GM15510 (cell line): Measurements from ENCODE around the gene TMEM106C.

ENCODE experiments used
- POLR2A ChIP-seq: IDR thresholded peaks from 3 replicates; pipeline ENCODE4 v1.6.1; 2011; ENCODE audit warnings: borderline replicate concordance; ENCODE audit not compliant: insufficient read length; ENCODE audit errors: extremely low read depth

Gene TMEM106C

GRCh38 chr12:47991106-47992061 lies 28.0 kb downstream of the TMEM106C start:
- no peak for TF ChIP-seq POLR2A

GRCh38 chr12:47992776-47993175 lies 29.4 kb downstream of the TMEM106C start:
- TF ChIP-seq POLR2A = no peak

- no peak for TF ChIP-seq POLR2A
Observed at GRCh38 chr12:47993491-47993890, 30.1 kb downstream of the TMEM106C start.

GRCh38 chr12:47995981-47996401 lies 32.6 kb downstream of the TMEM106C start:
- TF ChIP-seq POLR2A = no peak

- TF ChIP-seq POLR2A = no peak
Observed at GRCh38 chr12:47997321-47997720, 33.9 kb downstream of the TMEM106C start.

GRCh38 chr12:47999816-48000215 lies 36.4 kb downstream of the TMEM106C start:
- TF ChIP-seq POLR2A = no peak

GRCh38 chr12:48000878-48001504 lies 37.6 kb downstream of the TMEM106C start:
- no peak for TF ChIP-seq POLR2A

- no peak for TF ChIP-seq POLR2A
Observed at GRCh38 chr12:48001505-48002413, 38.4 kb downstream of the TMEM106C start.

- no peak for TF ChIP-seq POLR2A
Observed at GRCh38 chr12:48002414-48002730, 39.0 kb downstream of the TMEM106C start.

- TF ChIP-seq POLR2A = no peak
Observed at GRCh38 chr12:48002773-48003218, 39.4 kb downstream of the TMEM106C start.

GRCh38 chr12:48003226-48004052 lies 40.0 kb downstream of the TMEM106C start:
- no peak for TF ChIP-seq POLR2A

GRCh38 chr12:48004053-48004941 lies 40.9 kb downstream of the TMEM106C start, which contains the start of gene COL2A1:
Gene COL2A1, minus strand, starts transcription at chr12:48004476. Its CDS starts 155 bp downstream, at chr12:48004321.
- no peak for TF ChIP-seq POLR2A

- no peak for TF ChIP-seq POLR2A
Observed at GRCh38 chr12:48005001-48005749, 41.8 kb downstream of the TMEM106C start.

GRCh38 chr12:48005750-48006021 lies 42.3 kb downstream of the TMEM106C start:
- TF ChIP-seq POLR2A = no peak
